VCaP (cell line): Measurements from ENCODE around the gene WIPI1.

Experiments
- H3K27ac ChIP-seq: fragments of 450-650 bp; 2 replicates; pipeline ENCODE4 v1.5.1; 2017
- CTCF ChIP-seq: fragments of 450-650 bp; conservative IDR thresholded peaks from 2 replicates; pipeline ENCODE4 v1.5.1; 2017; ENCODE audit warnings: mild to moderate bottlenecking, moderate library complexity

Gene WIPI1

DNA sequence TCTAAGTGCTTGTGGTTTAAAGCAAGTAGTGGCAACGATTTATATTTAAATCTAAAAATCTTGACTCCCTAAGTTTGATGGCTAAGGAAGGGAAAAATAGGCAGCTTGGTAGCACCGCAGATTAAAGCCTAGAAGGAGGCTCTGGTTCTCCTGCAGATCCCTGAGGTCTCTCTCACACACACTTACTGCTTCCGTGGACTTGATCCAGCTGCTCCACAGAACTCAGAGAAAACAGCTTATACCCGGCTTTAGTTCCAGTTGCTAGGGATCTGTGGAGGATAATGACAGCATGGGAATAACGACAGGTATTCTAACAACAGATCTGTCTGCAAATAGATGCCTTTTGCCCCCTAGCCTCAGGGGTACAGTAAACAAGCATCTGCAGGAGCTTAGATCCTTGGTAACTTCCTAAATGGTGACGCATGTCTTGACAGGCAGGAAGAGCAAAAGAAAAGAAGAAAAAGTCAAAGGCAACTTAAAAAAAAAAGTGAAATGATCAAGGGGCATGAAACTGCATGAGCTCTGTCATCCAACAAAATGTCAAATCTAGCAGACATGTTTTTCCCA lies 4.5 kb downstream of the WIPI1 start:
- H3K27ac ChIP-seq: no peak overlapping the region
- no peak for TF ChIP-seq CTCF

DNA sequence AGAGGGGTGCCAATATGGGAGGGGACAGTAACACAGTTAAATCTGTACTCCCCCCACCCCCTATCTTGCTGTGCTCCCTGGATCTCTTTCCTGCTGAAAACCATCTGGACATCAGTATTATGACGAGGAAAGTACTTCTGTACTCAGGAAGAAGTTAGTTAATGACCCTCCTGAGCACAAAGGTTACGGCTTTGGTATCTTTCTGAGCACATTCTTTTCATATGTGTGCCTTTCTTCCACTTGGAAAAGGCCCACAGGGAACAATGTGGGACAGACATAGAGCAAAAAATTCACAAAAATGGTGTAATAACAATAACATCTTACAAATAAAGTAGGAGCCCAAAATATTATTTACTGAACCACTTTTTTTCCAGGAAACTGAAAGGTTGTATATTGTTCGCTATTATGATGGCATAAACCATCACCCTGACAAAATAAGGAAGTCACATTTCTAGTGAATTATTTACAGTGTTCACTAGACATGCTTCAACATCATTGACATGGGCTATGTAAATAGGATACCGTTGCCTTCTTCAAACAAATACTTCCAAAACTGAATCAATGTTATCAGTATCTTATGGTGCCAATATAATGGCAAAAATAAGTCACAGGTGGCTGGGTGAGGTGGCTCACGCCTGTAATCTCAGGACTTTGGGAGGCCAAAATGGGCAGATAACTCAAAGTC lies 5.5 kb downstream of the WIPI1 start:
- no peak for TF ChIP-seq CTCF
- H3K27ac ChIP-seq: no peak overlapping the region

DNA sequence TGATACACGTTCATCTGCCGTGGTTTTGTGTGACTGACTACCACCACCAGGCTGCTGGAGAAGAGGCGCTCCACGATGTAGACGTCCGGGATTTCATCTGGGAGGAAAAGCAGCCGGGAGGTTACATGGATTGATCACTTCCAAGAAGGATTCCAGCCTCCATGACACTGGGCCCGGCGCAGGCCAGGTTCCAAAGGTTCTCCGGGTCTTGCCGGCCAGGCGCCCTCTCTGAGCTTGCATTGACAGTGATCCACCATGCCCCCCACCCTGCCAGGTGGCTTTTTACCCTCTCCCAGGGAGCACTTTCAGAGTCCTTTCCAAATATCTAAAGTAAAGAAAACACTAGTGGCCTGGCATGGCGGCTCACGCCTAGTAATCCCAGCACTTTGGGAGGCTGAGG lies 6.5 kb downstream of the WIPI1 start:
- no peak overlapping the region for H3K27ac ChIP-seq
- no peak for TF ChIP-seq CTCF

DNA sequence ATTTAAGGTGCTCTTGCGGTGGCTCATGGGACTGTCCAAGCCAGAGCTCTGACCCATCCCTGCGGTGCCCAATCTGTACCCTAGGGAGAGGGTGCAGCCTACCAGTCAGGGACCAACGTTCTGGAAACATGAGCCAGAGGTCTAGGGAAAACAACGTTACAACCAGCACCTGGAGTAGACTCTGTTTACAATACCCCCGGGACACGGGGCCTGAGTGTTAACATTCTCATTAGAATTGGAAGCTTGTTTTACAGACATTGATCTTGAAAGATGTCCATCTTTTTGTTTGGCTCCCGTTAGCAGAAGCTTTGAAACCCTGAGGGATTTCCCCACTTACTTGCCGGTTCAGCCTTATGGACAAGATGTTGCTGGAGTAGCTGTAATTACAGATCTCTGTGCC lies 6.9 kb downstream of the WIPI1 start:
- no peak overlapping the region for H3K27ac ChIP-seq
- no peak for TF ChIP-seq CTCF

- H3K27ac ChIP-seq: peak overlapping the region; percentile 45
- TF ChIP-seq CTCF: no peak
Observed at GRCh38 chr17:68449021-68449739, 8.1 kb downstream of the WIPI1 start.

GRCh38 chr17:68446626-68447041 lies 10.7 kb downstream of the WIPI1 start:
- no peak for TF ChIP-seq CTCF
- no peak overlapping the region for H3K27ac ChIP-seq

DNA sequence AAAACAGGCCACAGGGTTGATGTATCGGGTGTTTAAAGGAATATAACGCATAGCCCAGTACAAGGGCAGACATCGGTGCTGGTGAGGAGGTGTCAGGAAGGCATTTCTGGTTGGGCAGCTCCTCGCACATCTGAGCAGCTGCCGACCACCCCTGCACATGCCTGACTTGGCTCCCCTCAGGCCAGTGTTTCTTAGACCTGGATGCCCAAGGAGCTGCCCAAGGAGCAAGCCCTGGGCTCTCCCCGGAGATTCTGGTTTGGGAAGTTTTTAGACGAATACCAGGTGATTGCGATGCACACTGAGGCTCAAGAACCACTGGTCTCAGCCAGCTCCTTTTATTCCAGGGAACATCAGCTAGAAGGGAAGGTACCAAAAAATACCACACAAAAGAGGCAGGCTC lies 11.6 kb downstream of the WIPI1 start:
- no peak for TF ChIP-seq CTCF
- H3K27ac ChIP-seq: no peak overlapping the region
